H1 (cell line): ENCODE results near the gene CMTM2. TPM values are rescaled to one million over a fixed set of nuclear protein-coding genes. Genes with fewer than 3 reads are reported as not detected.

Experiments
- BACH1 ChIP-seq: IDR thresholded peaks from 2 replicates; pipeline ENCODE4 v1.6.1; 2012; ENCODE audit warnings: low read length, improper control_type of control experiment
- CBX8 ChIP-seq: fragments of 300-800, 300-1000 bp; sonication (generic); IDR thresholded peaks from 2 replicates; pipeline ENCODE4 v1.7.1; 2016; ENCODE audit warnings: low read depth, low read length, borderline replicate concordance
- CHD2 ChIP-seq: IDR thresholded peaks from 2 replicates; pipeline ENCODE4 v1.6.1; 2012; ENCODE audit warnings: low read length, improper control_type of control experiment
- SP2 ChIP-seq: IDR thresholded peaks from 2 replicates; pipeline ENCODE4 v1.6.1; 2012; ENCODE audit warnings: mild to moderate bottlenecking, low read length, inconsistent platforms
- YY1 ChIP-seq: IDR thresholded peaks from 2 replicates; pipeline ENCODE4 v1.6.1; 2011; ENCODE audit warnings: low read depth, mild to moderate bottlenecking, low read length
- polyA plus RNA-seq, 7 experiments: library from polyadenylated mRNA; depleted of rRNA in 3 of 7; stranded (reverse) in 5 of 7; unstranded in 2 of 7; fragments of >200 nt in 5 of 7; fragments of 200-250 nt in 2 of 7; gene quantifications; 1 replicate in 5 of 7; 2 replicates in 1 of 7; 4 replicates in 1 of 7; pipeline versions ENCODE4 v1.2.1 to v1.2.3, GENCODE V29; 2011 to 2013; ENCODE audit warnings: missing spikeins in 2 of 7, mixed read lengths in 2 of 7
- total RNA-seq: library from RNA; stranded (reverse); fragmentation: NEBNext Ultra II Directional; extraction: Animal tissue kit (Norgen Biotek cat#: 25700); gene quantifications from 2 replicates; pipeline ENCODE4 v1.2.1, GENCODE V29; 2021

The CMTM2 gene
- total and polyA plus RNA-seq, 2 of the 8 experiments (the other 6 are each of a cell fraction or from before 2014, with no cell fraction given) = not detected

- TF ChIP-seq SP2 = no peak
- no peak for TF ChIP-seq YY1
- no peak for TF ChIP-seq BACH1
- no peak for TF ChIP-seq CHD2
- TF ChIP-seq CBX8 = no peak
Observed at GRCh38 chr16:66544016-66544757, 35.1 kb upstream of the CMTM2 start (continued).
